Activated CD4-positive, alpha-beta T cell treated with anti-CD3 and anti-CD28 coated beads, Interleukin-2, amount 10 ng/mL, durations not matched to agents 24 days and 14 days (primary cell): ENCODE results near the gene LRRC45. TPM values are rescaled to one million over a fixed set of nuclear protein-coding genes. Genes with fewer than 3 reads are reported as not detected.

Source experiments
- DNase-seq: peaks from one replicate; pipeline ENCODE4 v3.0.0; 2022
- H3K27ac Mint-ChIP-seq: one replicate; pipeline ENCODE4 v1.8.0; 2022; ENCODE audit warnings: mild to moderate bottlenecking, mixed read lengths
- H3K27me3 Mint-ChIP-seq: one replicate; pipeline ENCODE4 v1.8.0; 2022; ENCODE audit warnings: mixed read lengths
- H3K36me3 Mint-ChIP-seq: one replicate; pipeline ENCODE4 v1.8.0; 2022; ENCODE audit warnings: low read depth, mild to moderate bottlenecking, mixed read lengths
- H3K4me1 Mint-ChIP-seq: one replicate; pipeline ENCODE4 v1.8.0; 2021; ENCODE audit warnings: mixed read lengths
- H3K4me3 Mint-ChIP-seq: one replicate; pipeline ENCODE4 v1.8.0; 2022; ENCODE audit warnings: mild to moderate bottlenecking, moderate library complexity, mixed read lengths
- H3K9me3 Mint-ChIP-seq: one replicate; pipeline ENCODE4 v1.8.0; 2021; ENCODE audit warnings: mixed read lengths
- intact Hi-C: fragments of 100-400 bp; cut with micrococcal nuclease; formaldehyde crosslinking; loops from one replicate; pipeline ENCODE4 v1.15.1; 2023
- total RNA-seq: library from RNA; stranded (reverse); gene quantifications from 2 replicates; pipeline ENCODE4 v1.2.3, GENCODE V29; 2022

Gene LRRC45
- total RNA-seq, 1 donor from 2014 or later = 40.6 TPM

DNA sequence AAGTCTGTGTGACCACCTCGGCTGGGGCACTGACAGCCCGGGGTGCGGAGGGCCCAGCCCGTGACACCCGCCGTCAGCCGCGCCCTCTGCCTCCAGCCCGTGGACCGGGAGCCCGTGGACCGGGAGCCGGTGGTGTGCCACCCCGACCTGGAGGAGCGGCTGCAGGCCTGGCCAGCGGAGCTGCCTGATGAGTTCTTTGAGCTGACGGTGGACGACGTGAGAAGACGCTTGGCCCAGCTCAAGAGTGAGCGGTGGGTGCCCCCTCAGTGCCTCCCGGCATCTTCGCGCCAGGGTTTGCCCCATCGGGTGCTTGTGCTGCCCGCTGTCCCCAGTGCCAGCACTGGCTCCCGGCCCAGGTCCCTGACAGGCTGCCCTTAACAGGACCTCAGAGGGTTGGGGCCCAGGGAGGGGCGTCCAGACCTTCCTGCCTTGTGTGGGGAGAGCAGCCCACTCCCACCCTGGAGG, 14.1 kb upstream of the LRRC45 start:
- Mint-ChIP-seq H3K4me3 (no peak overlapping the region), H3K36me3 (no peaks in the 10 kb centered on the region), H3K27ac (no peak overlapping the region), H3K4me1 (no peaks in the 10 kb centered on the region), H3K9me3 (no peaks in the 10 kb centered on the region), H3K27me3 (no peaks in the 10 kb centered on the region)
- intact Hi-C loops = no loop called here
- no peak for DNase-seq

DNA sequence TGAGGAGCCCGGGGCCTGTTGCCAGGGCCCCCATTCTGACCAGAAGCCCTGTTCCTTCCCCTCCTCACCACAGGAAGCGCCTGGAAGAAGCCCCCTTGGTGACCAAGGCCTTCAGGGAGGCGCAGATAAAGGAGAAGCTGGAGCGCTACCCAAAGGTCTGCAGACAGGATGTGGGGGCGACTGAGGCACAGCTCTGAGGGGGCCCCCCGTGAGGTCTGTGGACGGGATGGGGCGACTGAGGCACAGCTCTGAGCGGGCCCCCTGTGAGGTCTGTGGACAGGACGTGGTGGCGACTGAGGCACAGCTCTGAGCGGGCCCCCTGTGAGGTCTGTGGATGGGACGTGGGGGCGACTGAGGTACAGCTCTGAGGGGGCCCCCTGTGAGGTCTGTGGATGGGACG, 13.7 kb upstream of the LRRC45 start:
- DNase-seq = no peak
- no peak overlapping the region for H3K4me3 Mint-ChIP-seq
- no peaks in the 10 kb centered on the region for H3K36me3 Mint-ChIP-seq
- H3K4me1 Mint-ChIP-seq = no peaks in the 10 kb centered on the region
- no peak overlapping the region for H3K27ac Mint-ChIP-seq
- no peaks in the 10 kb centered on the region for H3K27me3 Mint-ChIP-seq
- intact Hi-C loops = no loop called here
- H3K9me3 Mint-ChIP-seq = no peaks in the 10 kb centered on the region

DNA sequence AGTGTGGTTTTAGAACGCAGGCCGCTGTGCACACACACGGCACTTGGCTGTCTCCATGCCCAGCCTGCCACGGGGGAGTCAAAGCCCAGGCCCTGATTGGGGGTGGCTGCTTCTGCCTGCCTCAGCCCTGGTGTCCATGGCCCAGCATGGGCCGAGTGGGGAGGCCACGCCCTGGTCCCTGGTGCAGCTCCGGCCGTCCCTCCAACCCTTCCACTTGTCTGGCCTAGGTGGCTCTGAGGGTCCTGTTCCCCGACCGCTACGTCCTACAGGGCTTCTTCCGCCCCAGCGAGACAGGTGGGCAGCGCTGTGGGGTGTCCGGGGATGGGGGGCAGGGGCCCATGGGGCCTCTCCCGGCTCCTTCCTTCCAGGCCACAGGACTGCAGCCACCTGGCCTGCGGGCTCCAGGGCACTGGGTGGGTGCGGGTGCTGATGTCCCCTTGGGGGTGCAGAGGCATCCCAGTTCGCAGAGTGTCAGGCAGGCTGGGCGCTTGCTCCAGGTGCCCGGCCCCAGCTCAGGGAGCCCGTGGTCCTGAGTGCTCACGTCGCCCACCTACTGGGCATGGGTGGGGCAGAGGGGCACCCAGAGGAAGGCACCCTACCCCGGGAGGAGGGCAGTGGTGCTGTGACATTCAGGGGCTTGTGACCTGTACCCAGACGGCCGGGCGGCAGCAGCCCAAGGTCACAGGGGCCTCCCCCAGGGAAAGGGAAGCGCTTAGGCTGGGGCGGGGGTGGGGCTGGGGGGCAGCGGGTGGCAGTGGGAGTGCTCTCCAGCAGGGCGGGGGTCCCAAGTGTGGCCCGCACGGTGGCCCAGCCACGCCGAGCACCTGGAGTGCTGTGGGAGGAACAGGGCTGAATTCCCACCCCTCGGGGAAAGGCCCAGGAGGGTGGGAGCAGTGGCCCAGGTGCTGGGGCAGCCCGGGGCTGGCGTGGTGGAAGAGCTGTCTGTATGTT, 12.3 kb upstream of the LRRC45 start:
- DNase-seq = no peak
- intact Hi-C loops = no loop called here
- Mint-ChIP-seq H3K4me1 (no peaks in the 10 kb centered on the region), H3K27ac (no peak overlapping the region), H3K9me3 (no peaks in the 10 kb centered on the region), H3K27me3 (no peaks in the 10 kb centered on the region), H3K36me3 (no peaks in the 10 kb centered on the region), H3K4me3 (no peak overlapping the region)

DNA sequence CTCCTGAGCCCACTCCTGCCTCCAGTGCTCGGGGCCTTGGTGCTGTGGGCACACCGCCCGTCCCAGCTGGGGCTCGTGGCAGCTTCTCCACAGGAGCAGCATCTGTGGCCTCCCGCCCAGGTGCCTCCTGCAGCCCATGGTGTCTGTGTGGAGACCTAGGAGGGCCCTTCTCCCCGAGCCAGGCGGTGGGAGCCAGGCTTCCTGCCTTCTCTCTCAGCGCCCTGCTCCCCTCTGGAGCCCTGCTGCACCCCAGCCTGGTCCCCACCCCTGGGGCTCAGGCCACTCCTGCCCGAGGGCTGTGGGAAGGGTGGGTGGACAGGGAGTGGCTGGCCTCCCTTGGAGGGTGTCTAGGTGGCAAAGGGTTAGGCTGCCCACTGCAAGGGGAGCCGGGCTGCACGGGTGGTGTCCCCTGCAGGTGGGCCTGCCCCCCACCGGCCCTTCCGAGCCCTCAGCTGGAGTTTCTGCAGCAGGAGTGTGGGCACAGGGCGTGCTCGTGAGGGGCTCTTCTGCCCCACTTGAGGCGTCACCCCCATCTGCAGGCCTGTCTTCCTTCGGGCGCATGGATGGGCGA, 11.4 kb upstream of the LRRC45 start:
- Mint-ChIP-seq H3K4me3 (no peak overlapping the region), H3K36me3 (no peaks in the 10 kb centered on the region), H3K27ac (no peak overlapping the region), H3K27me3 (no peaks in the 10 kb centered on the region), H3K4me1 (no peaks in the 10 kb centered on the region), H3K9me3 (no peaks in the 10 kb centered on the region)
- DNase-seq = no peak
- intact Hi-C loops = no loop called here

DNA sequence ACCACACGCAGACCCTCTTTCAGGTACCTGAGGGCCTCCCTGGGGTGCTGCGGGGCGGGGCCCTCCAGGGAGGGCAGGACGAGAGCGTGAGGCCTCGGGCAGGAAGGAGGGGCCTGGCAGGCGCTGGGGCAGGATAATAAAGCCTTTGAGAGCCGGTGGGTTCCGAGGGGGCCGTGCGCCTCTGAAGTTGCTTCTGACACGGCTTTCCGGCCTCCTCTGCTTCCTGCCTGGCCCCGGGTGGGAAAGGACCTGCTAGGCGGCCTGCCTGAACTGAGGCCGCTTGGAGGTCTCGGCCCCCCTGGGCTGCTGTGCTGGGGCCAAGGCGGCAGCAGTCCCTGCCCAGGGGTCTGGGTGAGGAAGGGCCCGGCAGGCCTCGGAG, 10.9 kb upstream of the LRRC45 start:
- Mint-ChIP-seq H3K27ac (no peak overlapping the region), H3K9me3 (no peaks in the 10 kb centered on the region), H3K27me3 (no peaks in the 10 kb centered on the region), H3K4me3 (no peak overlapping the region), H3K4me1 (no peaks in the 10 kb centered on the region), H3K36me3 (no peaks in the 10 kb centered on the region)
- no peak for DNase-seq
- intact Hi-C loops = no loop called here

DNA sequence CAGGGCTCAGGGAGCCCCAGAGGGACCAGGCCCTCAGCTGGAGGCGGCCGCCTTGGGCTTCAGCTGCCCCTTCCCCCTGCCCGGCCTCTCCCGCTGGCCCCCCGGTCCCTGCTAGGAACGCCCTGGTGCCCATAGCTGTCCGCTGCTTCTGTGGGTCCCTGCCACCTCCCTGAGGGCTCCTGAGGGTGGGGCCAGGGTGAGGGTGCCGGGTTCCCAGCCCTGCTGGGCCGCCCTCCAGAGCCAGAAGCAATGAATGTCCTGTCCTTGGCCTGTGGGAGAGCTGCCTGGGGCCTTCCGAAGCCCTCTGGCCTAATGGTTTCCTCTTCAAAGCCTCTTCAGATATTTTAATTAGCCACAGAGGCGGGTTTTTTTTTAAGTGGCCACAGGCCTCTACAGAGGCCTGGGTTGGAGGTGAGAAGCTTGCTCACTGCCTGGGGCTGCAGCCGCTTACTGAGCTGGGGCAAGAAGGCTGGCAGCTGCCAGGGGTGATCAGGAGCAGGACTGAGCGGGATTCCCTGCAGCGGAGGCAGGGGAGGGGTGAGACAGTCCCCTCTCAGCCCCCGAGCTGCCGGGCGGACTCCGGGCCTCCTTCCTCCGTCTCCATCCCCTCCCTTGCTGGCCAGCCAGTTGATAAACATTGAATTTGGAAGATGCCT, 10.3 kb upstream of the LRRC45 start:
- H3K27ac Mint-ChIP-seq = no peak overlapping the region
- H3K9me3 Mint-ChIP-seq = no peaks in the 10 kb centered on the region
- no peaks in the 10 kb centered on the region for H3K4me1 Mint-ChIP-seq
- H3K4me3 Mint-ChIP-seq = no peak overlapping the region
- no peaks in the 10 kb centered on the region for H3K36me3 Mint-ChIP-seq
- H3K27me3 Mint-ChIP-seq = no peaks in the 10 kb centered on the region
- no peak for DNase-seq
- intact Hi-C loops = no loop called here

DNA sequence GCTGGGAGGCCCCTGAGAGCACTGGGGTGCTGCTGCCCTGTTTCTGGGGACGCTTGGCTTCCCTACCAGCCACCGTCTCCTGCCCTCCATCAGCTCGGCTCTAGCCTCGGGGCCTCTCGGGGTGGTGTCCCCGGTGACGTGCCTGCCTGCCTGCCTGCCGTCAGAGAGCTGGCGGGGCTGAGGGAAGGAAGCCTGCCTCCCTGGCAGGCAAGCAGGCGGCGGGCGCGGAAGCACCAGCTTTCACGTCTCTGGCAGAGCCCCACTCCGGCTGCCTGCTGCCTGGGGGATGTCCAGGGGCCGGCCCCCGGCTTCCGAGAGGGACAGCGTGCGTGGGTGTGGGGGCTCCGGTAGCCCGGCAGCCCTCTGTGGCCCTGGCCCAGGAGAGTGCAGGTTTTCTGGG, 9.8 kb upstream of the LRRC45 start:
- peaks cover under 1% of the 10 kb centered on the region for H3K36me3 Mint-ChIP-seq

DNA sequence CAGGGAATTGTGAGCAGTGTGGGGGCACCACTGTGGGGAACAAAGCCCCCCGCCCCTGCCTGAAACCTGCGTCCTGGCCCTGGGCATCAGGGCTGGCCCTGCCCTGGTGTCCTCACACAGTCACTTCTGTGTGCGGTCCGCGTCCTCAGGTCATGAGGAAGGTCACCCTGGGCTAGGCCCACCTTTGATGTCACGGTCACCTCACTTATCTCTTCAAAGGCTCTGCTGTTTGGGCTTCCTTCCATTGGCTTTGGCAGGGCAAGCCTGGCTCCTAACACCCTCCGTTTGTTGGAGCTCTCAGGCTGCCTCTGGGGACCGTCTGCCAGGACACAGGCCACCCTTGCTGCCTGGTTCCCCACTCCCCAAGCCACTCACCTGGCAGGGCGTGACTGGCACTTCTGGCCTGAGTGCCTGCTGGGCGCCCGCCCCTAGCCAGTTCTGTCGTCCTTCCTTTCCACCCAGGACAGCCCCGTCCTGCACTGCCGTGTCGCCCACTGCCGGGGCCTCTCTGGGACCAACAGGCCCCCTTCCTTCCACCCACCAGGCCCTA, 9.3 kb upstream of the LRRC45 start:
- intact Hi-C loops = no loop called here
- Mint-ChIP-seq H3K4me1 (no peaks in the 10 kb centered on the region), H3K27me3 (no peaks in the 10 kb centered on the region), H3K36me3 (peaks cover 2% of the 10 kb centered on the region), H3K9me3 (no peaks in the 10 kb centered on the region), H3K4me3 (no peak overlapping the region), H3K27ac (no peak overlapping the region)
- no peak for DNase-seq

More for the DNA sequence above, 9.8 kb upstream of the LRRC45 start:
- intact Hi-C loops = no loop called here
- Mint-ChIP-seq H3K4me3 (no peak overlapping the region), H3K9me3 (no peaks in the 10 kb centered on the region), H3K4me1 (no peaks in the 10 kb centered on the region), H3K27ac (no peak overlapping the region), H3K27me3 (no peaks in the 10 kb centered on the region)
- DNase-seq = no peak

DNA sequence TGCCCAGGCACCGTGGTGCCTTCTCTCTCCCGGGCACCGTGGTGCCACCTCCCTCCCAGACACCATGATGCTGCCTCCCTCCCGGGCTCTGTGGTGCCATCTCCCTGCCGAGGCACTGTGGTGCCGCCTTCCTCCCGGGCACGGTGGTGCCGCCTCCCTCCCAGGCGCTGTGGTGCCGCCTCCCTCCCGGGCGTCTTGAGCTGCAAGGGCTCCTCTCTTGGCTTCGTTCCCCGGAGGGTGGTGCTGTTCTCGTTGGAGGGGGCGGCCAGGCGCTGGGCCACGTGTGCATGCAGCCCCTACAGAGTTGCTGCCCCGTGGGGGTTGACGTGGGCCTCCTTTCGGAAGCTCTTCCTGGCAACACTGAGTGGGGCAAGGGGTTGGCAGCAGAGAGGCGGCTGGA, 8.7 kb upstream of the LRRC45 start:
- no peaks in the 10 kb centered on the region for H3K9me3 Mint-ChIP-seq
- intact Hi-C loops = no loop called here
- H3K36me3 Mint-ChIP-seq = peaks cover 4% of the 10 kb centered on the region
- H3K27ac Mint-ChIP-seq = no peak overlapping the region
- no peaks in the 10 kb centered on the region for H3K27me3 Mint-ChIP-seq
- no peak overlapping the region for H3K4me3 Mint-ChIP-seq
- DNase-seq = no peak
- no peaks in the 10 kb centered on the region for H3K4me1 Mint-ChIP-seq

DNA sequence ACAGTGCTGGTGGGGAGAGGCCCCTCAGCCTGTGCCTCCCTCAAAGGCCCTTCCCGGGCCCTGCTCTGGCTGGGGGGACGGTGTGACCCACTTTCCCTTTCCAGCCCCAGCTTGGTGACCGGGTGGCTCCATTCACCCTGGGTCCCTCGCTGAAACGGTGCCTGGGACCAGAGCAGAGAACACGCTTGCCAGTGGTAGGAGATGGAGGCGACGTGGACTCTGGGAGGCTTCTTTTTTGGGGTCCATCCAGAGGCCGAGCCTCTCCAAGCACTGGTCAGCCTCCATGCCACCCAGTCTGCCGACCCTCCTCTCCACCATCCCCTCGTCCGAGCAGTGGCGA, 8.2 kb upstream of the LRRC45 start:
- H3K4me3 Mint-ChIP-seq = no peak overlapping the region
- intact Hi-C loops = no loop called here
- H3K27ac Mint-ChIP-seq = no peak overlapping the region
- H3K9me3 Mint-ChIP-seq = no peaks in the 10 kb centered on the region
- no peaks in the 10 kb centered on the region for H3K27me3 Mint-ChIP-seq
- no peak for DNase-seq
- no peaks in the 10 kb centered on the region for H3K4me1 Mint-ChIP-seq
- peaks cover 4% of the 10 kb centered on the region for H3K36me3 Mint-ChIP-seq

DNA sequence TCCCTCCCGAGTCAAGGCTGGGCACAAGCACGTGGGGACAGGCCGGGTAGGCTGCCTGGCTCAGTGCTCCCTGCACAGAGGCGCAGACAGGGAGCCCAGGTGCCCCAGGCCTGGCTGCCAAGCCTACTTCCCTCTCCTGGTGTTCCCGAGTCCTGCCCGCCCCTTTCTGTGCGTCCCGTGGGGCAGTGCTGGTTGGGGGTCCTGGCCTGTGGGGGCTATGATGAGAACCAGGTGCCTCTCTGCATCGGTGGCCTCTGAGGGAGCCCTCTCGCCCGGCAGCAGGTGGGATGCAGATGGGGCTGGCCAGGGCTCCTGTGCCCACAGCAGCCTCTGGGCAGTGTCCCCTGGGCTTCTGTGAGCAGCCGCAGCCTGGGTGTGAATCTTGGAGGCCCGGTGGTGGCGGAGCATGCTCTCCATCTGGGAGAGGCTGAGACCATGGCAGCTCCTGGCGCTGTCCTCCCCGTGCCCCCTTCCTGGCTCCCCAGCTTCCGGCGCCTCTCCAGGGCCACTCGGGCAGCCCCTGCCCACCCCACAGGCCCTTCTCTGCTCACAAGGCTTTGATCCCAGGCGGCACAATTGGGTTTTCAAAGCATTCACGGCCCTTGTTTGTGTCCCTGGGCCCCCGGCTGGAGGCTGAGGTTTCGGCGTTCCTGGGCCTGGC, 7.7 kb upstream of the LRRC45 start:
- H3K27me3 Mint-ChIP-seq = no peaks in the 10 kb centered on the region

DNA sequence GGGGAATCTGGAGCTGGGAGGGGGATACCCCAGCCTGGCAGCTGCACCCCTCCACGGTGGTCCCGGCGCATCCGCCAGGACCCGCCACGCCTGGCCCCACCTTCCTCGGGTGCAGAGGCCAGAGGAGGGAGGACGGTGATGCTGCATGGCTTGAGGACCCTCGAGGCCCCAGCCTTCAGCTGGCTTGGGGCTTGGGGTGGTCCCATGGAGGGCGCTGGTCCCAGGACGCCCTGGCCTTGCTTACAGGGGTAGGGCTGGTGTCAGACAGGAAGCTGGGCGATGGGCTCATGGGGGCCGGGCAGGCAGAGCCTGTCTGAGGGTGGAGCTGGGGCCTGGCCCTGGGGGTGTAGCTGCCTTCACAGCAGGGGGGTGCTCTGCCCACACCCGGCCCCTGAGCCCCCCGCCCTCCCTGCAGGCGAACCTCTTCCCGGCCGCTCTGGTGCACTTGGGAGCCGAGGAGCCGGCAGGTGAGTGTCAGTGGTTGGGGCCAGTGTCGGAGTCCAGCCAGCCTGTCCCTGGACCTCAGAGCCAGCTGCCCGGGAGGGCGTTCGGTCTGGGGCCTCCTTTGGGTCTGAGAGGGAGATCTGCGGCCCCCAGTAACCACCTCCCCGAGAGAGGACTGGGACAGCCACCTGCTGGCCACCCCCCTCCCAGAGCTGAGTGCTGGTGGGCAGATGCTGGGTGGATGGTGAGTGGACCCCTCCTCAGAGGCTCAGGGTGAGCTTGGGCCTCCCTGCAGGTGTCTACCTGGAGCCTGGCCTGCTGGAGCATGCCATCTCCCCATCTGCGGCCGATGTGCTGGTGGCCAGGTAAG, 6.8 kb upstream of the LRRC45 start:
- Mint-ChIP-seq H3K27ac (no peak overlapping the region), H3K4me3 (no peak overlapping the region), H3K27me3 (no peaks in the 10 kb centered on the region)

More for the DNA sequence above, 7.7 kb upstream of the LRRC45 start:
- Mint-ChIP-seq H3K4me1 (peaks cover 3% of the 10 kb centered on the region), H3K27ac (no peak overlapping the region), H3K4me3 (no peak overlapping the region), H3K36me3 (peaks cover 4% of the 10 kb centered on the region), H3K9me3 (no peaks in the 10 kb centered on the region)
- no peak for DNase-seq
- intact Hi-C loops = no loop called here

DNA sequence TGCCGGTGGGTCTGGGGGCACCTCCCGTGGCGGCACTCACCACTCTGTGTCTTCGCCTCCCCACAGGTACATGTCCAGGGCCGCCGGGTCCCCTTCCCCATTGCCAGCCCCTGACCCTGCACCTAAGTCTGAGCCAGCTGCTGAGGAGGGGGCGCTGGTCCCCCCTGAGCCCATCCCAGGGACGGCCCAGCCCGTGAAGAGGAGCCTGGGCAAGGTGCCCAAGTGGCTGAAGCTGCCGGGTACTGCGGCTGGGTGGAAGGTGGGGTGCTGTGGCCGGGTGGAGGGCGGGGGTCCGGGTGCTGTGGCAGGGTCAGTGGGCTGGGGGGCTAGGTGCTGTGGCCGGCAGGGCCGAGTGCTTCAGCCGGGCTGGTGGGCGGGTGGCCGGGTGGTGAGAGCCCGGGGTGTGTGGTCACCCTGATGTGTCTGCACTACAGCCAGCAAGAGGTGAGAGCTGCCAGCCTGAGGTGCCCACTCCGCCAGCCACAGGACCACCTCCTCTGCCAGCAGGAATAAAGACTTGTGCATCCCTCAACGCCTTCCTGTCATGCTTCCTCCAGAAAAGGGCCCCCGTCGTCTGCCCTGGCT, 6.1 kb upstream of the LRRC45 start:
- no peak for DNase-seq
- Mint-ChIP-seq H3K9me3 (no peaks in the 10 kb centered on the region), H3K27me3 (no peaks in the 10 kb centered on the region), H3K36me3 (peaks cover 6% of the 10 kb centered on the region), H3K4me1 (peaks cover 13% of the 10 kb centered on the region), H3K27ac (no peak overlapping the region), H3K4me3 (no peak overlapping the region)
- intact Hi-C loops = no loop called here

More for the DNA sequence above, 6.8 kb upstream of the LRRC45 start:
- no peak for DNase-seq
- Mint-ChIP-seq H3K9me3 (no peaks in the 10 kb centered on the region), H3K36me3 (peaks cover 6% of the 10 kb centered on the region), H3K4me1 (peaks cover 6% of the 10 kb centered on the region)
- intact Hi-C loops = no loop called here
